Ascending aorta (tissue), 2 donors: Measurements from ENCODE around the gene DOK1. TPM values are rescaled to one million over a fixed set of nuclear protein-coding genes. Genes with fewer than 3 reads are reported as not detected.

ENCODE experiments used
- DNase-seq, 2 donors: peaks; one replicate each; pipeline ENCODE4 v3.0.0-alpha.2; 2019; ENCODE audit warnings: low spot score in 2 of 2
- H3K27ac ChIP-seq, 2 donors: fragments of 200-600 bp; sonication (generic); one replicate each; pipeline ENCODE4 v1.5.1; 2016 to 2017; ENCODE audit warnings: mild to moderate bottlenecking in 1 of 2
- H3K27me3 ChIP-seq: fragments of 200-600 bp; sonication (generic); one replicate; pipeline ENCODE4 v1.5.1; 2017
- H3K36me3 ChIP-seq, 2 donors: fragments of 200-600 bp; sonication (generic); one replicate each; pipeline ENCODE4 v1.5.1; 2016
- H3K4me1 ChIP-seq, 2 donors: fragments of 200-600 bp; sonication (generic); one replicate each; pipeline ENCODE4 v1.5.1; 2016 to 2017; ENCODE audit warnings: mild to moderate bottlenecking in 1 of 2
- H3K4me3 ChIP-seq, 2 donors: fragments of 200-600 bp; sonication (generic); one replicate each; pipeline ENCODE4 v1.5.1; 2016 to 2017; ENCODE audit warnings: mild to moderate bottlenecking in 1 of 2
- H3K9me3 ChIP-seq, 2 donors: fragments of 200-600 bp; sonication (generic); one replicate each; pipeline ENCODE4 v1.5.1; 2016
- intact Hi-C: fragments of 100-400 bp; cut with DNase I; formaldehyde crosslinking; loops from one replicate; pipeline ENCODE4 v1.15.1; 2023
- total RNA-seq: library from RNA; depleted of rRNA; stranded (reverse); fragments of >200 nt; gene quantifications from one replicate; pipeline ENCODE4 v1.1.0, GENCODE V29; 2016
- TF ChIP-seq, protein P1 (sequence below), 3 experiments: fragments of 200-600 bp in 2 of 3; fragments of 450-650 bp in 1 of 3; sonication (generic) in 2 of 3; IDR thresholded peaks; one replicate each; pipeline ENCODE4 v1.5.1; 2016 to 2019; ENCODE audit warnings: antibody characterized with exemption in 3 of 3, mild to moderate bottlenecking in 1 of 3, moderate library complexity in 1 of 3

Gene DOK1
- total RNA-seq, 1 donor from 2014 or later: 68.1 TPM

DNA sequence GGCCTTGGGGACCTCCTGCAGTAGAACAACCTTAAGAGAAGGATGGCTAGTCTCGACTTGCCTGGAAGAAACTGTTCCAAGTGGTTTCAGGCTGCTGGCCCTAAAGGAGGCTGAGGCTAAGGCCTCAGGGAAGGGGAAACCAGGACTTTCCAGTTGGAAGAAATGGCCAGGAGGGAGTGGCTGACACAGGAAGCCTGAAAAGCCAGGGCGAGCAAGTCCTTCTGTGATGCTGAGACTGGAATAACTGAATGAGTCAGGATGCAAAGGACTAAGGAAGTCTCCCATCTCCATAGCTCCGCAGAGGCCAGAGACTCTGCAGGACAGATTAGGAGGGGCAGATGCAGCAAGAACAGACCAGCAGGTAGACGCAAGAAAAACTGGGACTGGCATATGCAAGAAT, 17.4 kb upstream of the DOK1 start:
- Histone ChIP-seq H3K4me1 (no peaks in the 10 kb centered on the region), H3K27ac (no peak overlapping the region), H3K36me3 (peaks cover 0 to 15% of the 10 kb centered on the region in 2 donors), H3K4me3 (no peak overlapping the region), H3K27me3 (no peaks in the 10 kb centered on the region), H3K9me3 (no peaks in the 10 kb centered on the region)
- intact Hi-C loops: no loop called here
- no peak for DNase-seq
- TF ChIP-seq, protein P1, sequence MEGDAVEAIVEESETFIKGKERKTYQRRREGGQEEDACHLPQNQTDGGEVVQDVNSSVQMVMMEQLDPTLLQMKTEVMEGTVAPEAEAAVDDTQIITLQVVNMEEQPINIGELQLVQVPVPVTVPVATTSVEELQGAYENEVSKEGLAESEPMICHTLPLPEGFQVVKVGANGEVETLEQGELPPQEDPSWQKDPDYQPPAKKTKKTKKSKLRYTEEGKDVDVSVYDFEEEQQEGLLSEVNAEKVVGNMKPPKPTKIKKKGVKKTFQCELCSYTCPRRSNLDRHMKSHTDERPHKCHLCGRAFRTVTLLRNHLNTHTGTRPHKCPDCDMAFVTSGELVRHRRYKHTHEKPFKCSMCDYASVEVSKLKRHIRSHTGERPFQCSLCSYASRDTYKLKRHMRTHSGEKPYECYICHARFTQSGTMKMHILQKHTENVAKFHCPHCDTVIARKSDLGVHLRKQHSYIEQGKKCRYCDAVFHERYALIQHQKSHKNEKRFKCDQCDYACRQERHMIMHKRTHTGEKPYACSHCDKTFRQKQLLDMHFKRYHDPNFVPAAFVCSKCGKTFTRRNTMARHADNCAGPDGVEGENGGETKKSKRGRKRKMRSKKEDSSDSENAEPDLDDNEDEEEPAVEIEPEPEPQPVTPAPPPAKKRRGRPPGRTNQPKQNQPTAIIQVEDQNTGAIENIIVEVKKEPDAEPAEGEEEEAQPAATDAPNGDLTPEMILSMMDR (IDR thresholded peaks at IDR 0.05): no peak

GRCh38 chr2:74538881-74539339, 15.6 kb upstream of the DOK1 start:
- Histone ChIP-seq H3K9me3 (no peaks in the 10 kb centered on the region), H3K27ac (no peak overlapping the region), H3K27me3 (no peaks in the 10 kb centered on the region), H3K4me3 (no peak overlapping the region), H3K36me3 (no peaks in the 10 kb centered on the region), H3K4me1 (no peaks in the 10 kb centered on the region)
- TF ChIP-seq, protein P1 (IDR thresholded peaks at IDR 0.05): no peak
- intact Hi-C loops: no loop called here
- DNase-seq: no peak

- H3K27me3 ChIP-seq: no peaks in the 10 kb centered on the region
- TF ChIP-seq, protein P1 (IDR thresholded peaks at IDR 0.05): no peak
- no peak overlapping the region for H3K4me3 ChIP-seq
- no peaks in the 10 kb centered on the region for H3K36me3 ChIP-seq
- H3K27ac ChIP-seq: peak overlapping the region in 1 of 2 donors; percentile 12
- DNase-seq: no peak
- no peaks in the 10 kb centered on the region for H3K4me1 ChIP-seq
- H3K9me3 ChIP-seq: no peaks in the 10 kb centered on the region
- intact Hi-C loops: no loop called here
Observed at GRCh38 chr2:74540291-74540690, 14.2 kb upstream of the DOK1 start.

DNA sequence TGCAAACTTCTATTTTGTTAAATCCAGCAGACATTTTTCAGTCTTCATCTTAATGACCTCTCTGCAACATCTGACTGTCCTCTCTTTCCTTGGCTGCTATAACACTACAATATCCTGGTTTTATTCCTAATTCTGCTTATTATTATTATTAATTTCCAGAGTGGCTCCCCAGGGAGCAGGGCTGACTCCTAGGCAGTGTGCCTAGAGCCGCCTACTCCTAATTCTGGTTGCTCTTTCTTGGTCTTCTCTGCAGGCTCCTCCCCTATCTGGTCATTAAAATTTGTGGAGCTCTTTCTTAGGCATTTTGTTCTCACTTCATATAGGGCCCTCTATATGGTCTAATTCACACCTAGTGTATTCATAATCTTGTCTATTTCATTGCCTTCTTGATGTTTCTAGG, 11.5 kb upstream of the DOK1 start:
- H3K36me3 ChIP-seq: no peaks in the 10 kb centered on the region
- H3K27ac ChIP-seq: no peak overlapping the region
- TF ChIP-seq, protein P1 (IDR thresholded peaks at IDR 0.05): no peak
- H3K9me3 ChIP-seq: no peaks in the 10 kb centered on the region
- no peaks in the 10 kb centered on the region for H3K4me1 ChIP-seq
- no peak overlapping the region for H3K4me3 ChIP-seq
- no peak for DNase-seq
- no peaks in the 10 kb centered on the region for H3K27me3 ChIP-seq
- intact Hi-C loops: no loop called here

GRCh38 chr2:74544634-74545033, 9.9 kb upstream of the DOK1 start:
- H3K4me3 ChIP-seq: no peak overlapping the region
- intact Hi-C loops: no loop called here
- DNase-seq: peak in 1 of 2 donors; percentile 25
- TF ChIP-seq, protein P1 (IDR thresholded peaks at IDR 0.05): no peak
- no peaks in the 10 kb centered on the region for H3K36me3 ChIP-seq
- H3K9me3 ChIP-seq: no peaks in the 10 kb centered on the region
- H3K27ac ChIP-seq: no peak overlapping the region
- no peaks in the 10 kb centered on the region for H3K27me3 ChIP-seq
- peaks cover 5 to 6% of the 10 kb centered on the region in 2 donors for H3K4me1 ChIP-seq

GRCh38 chr2:74546004-74546403, 8.5 kb upstream of the DOK1 start:
- Histone ChIP-seq H3K27ac (no peak overlapping the region), H3K9me3 (no peaks in the 10 kb centered on the region), H3K27me3 (no peaks in the 10 kb centered on the region), H3K4me1 (peaks cover 6 to 7% of the 10 kb centered on the region in 2 donors), H3K4me3 (no peak overlapping the region), H3K36me3 (no peaks in the 10 kb centered on the region)
- no peak for DNase-seq
- intact Hi-C loops: no loop called here
- TF ChIP-seq, protein P1 (IDR thresholded peaks at IDR 0.05): no peak
